A549 treated with Hydrocortisone at 1 μM for 4 hours (cell line): ENCODE data around the gene PTPRD. TPM values are rescaled to one million over a fixed set of nuclear protein-coding genes. Genes with fewer than 3 reads are reported as not detected.

ENCODE experiments used
- total RNA-seq: library from RNA; stranded (reverse); fragments of 200-300 nt; extraction: Qiagen RNA extraction; gene quantifications from 5 replicates; pipeline ENCODE4 v1.2.3, GENCODE V29; 2022

PTPRD gene
- 0.08 to 0.40 TPM (median 0.29 TPM) in 5 replicates for total RNA-seq

GRCh38 chr9:10612641-10613398 lies at the start of gene PTPRD:
PTPRD (minus strand) TSS chr9:10613002.

